NCI-H524 treated with DMSO at 0.1 percent for 48 hours (cell line): Measurements from ENCODE around the gene PLCG1.
A peak's percentile ranks its signal among the peaks of the same experiment; 100 is the strongest.
"Not testable (repeated sequence)": the region's sequence is repeated elsewhere in the genome, so short reads cannot be mapped to it uniquely, and the experiment has no call there.

ENCODE experiments used
- DNase-seq: peaks from one replicate; lab custom pipeline; 2025; lab: John Stamatoyannopoulos, UW

The PLCG1 gene

DNA sequence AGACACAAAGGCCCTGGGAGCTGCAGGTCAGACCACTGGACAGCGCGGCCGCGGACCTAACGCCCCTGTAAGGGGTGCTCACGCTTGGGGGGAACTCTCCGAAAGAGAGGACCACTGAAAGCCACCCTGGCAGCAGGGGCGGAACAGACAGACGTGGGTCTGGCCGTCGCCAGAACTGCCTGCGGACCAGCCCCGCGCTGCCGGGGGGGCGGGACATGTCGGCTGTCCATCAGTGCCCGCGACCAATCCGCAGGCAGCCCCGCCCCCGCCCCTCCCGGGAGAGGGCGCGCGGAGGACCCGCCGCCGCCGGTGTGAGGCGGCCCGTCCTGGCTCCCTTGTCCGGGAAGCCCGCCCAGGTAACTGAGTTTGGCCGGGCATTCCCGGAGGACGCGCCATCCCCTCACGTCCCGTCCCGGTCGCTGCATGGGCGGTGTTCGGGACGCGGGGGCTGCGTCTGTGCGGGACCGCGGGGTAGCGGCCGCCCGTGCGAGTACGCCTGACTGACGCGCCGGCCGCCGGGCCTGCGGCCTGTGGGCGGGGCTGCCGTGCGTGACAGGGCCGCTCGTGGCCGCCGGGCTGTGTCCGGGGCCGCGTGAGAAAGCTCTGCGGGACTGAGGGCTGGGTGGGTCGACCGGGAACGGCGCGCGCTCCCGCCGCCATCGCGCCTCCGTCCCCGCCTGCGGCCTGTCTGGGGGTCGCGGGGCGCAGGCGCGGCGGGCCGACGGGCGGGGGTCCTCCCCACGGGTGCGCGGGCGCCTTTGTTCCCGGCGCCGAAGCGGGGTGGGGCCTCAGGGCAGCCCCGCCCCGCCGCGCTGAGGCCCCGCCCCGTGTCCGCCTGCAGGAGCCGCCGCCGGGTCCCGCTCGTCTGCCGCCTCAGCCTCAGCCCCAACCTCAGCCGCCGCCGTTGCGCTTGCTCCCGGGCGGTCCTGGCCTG lies at the start of gene PLCG1:
Gene PLCG1 (plus strand): TSS at position 864 of the 934 bp plus-strand sequence. CDS start 99 bp downstream, outside the sequence.
- DNase-seq: peak; percentile 32

DNA sequence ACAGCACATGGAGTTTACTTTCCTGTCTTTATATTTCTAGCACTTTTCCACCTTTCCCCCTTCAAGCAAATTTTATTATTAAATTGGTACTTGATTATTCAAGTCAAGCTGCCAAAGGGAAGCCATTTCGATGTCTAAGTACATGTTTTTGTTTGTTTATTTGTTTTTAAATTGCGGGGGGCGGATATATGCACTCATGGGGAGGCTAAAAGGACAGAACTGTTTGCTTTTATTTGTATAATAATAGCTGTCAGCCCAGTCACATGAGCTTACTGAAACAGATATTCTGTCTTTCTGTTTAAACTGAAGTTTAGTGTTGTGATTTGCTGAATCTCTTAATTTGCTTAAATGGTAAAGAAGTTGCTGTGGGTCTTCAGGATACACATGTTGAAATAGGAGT lies 49.6 kb upstream of the PLCG1 start:
- DNase-seq: no peak

DNA sequence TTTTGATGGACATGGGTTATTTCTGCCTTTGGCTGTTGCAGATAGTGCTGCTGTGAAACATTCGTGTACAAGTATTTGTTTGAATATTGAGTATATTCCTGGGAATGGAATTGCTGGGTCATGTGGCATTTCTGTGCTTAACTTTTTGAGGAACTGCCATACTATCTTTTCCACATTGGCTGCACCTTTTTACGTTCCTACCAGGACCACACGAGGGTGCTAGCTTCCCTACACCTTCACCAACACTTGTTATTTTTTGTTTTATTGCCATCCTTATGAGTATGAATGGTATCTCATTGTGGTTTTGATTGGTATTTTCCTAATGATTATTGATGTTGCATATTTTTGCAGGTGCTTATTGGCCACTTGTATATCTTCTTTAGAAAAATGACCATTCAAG lies 47.8 kb upstream of the PLCG1 start:
- no peak for DNase-seq

- no peak for DNase-seq
Observed at GRCh38 chr20:41091927-41092326, 45.4 kb upstream of the PLCG1 start.

DNA sequence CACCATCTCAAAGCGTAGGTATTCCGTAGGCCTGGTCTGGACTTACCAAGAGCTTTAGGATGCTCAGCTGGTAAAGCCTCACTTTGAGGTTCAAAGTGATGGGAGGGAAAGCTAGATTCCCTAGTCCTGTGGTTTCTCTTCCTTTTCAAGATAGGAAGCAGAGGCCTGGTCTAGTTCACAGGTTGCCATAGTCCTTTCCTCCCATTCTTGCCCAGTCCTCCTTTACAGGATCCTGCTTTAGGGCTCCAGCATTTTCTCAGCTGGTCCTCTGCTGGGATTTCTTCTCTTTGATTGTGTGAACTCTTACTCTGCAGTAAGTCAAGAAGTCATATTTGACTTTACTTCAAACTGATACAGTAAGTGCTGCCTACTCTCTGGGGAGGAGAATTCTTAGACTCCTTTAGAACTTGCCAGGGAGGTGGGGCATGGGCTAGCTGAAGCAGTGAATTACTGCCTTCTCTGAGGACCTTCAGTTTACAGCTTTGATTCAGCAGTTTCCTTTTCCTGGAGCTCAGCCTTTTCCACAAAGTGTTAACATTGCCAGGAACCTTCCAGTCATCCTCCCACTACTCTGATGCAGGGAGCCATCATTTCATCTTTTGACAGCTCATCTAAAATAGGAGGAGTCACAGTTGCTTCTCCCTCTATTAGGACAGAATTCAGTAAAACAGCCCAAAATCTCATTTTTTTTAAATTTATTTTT lies 42.8 kb upstream of the PLCG1 start:
- DNase-seq: no peak

DNA sequence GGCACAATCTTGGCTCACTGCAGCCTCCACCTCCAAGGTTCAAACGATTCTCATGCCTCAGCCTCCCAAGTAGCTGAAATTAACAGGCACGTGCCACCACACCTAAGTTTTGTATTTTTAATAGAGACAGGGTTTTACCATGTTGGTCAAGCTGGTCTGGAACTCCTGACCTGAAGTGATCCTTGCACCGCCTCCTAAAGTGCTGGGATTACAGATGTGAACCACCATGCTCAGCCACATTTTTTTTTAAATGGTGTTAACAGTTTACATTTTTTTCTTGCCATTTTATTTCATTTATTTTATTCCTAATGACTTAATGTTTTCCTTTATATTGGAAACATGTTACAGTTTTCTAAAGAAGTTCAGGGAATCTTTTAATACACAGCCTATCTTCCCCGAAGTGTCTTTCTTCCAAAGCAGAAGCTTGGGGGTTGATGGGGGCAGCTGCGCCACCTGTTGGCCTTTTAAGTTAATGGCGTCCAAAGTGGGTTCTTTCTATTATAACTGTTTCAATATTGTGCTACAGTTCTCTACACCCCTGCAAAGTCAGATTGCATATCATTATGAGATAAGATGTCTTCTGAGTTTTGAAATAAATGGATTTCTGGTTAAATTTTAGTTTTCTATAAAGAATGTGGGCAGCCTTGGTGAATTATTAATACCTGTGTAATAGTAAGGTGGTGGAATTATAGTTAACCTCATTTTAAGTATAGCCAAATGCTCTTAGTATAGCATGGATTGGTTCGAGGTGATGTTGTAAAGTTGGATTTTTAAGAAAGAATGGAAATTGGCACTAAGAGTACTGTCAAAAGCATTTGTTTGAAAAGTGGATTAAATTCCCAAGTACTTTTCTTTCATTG lies 42.0 kb upstream of the PLCG1 start:
- no peak for DNase-seq

DNA sequence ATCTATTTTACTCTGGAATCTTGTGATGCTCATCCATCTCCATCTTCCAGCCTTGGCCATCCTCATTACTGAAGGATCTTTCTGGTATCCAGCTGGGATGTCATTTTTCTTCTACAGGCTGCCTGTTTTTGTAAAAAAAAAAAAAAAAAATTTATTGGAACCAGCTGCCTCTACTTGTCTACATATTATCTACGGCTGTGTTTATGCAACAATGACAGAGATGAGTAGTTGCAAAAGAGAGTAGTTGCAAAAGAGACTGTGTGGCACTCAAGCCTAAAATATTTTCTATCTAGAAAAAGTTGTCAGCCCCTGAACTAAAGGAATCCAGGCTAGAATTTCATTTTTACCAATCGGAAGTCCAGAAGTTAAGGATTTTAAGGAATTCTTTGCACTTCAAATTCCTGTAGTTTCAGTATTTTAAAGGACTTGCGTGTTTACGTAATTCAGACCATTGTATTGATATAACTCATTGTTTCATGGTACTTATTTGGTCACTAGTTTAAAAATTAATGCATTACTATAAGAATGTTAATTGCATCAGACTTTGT lies 38.6 kb upstream of the PLCG1 start:
- no peak for DNase-seq

DNA sequence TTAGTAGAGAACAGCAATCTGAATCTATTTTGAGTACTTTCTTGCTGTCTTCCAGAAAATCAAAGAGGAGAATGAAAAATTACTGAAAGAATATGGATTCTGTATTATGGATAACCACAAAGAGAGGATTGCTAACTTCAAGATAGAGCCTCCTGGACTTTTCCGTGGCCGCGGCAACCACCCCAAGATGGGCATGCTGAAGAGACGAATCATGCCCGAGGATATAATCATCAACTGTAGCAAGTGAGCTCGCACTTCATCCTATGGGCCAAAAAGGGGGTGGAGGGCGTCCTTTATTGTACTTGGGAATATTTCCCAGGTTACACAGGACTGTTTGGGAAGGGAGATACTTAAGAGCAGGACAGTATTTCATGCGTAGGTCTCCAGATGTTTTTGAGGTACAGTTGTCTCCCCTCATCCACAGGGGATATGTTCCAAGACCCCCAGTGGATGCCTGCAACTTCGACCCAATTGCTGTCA lies 37.3 kb upstream of the PLCG1 start:
- no peak for DNase-seq

- DNase-seq: no peak
Observed at GRCh38 chr20:41101660-41102059, 35.7 kb upstream of the PLCG1 start.

DNA sequence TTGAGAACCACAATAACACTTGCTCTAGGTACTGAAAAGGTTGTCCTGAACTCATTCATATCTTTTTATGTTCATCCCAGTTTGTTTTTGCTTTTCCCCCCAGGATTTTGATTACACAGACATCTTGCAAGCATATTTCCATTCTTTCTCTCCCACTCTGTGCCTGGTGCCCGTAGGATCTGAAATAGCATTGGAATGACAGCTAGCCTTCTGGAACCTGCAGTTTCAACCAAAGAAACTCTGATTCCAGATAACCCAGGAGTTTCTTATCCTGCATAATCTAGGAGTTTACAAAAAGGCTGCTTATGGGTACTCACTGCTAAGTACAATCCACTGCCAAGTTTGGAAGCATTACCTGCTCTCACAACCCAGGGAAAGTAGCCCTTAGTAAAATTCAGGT lies 28.8 kb upstream of the PLCG1 start:
- no peak for DNase-seq

DNA sequence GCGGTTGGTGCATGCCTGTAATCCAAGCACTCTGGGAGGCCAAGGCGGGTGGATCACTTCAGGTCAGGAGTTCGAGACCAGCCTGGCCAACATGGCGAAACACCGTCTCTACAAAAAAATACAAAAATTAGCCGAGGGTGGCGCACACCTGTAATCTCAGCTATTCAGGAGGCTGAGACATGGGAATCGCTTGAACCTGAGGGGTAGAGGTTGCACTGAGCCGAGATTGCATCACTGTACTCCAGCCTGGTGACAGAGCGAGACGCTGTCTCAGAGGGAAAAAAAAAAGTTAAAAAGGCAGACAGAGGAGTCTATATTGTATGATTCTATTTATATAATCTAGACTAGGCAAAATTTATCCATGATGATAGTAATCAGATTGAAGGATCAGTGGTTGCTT lies 27.3 kb upstream of the PLCG1 start:
- no peak for DNase-seq

DNA sequence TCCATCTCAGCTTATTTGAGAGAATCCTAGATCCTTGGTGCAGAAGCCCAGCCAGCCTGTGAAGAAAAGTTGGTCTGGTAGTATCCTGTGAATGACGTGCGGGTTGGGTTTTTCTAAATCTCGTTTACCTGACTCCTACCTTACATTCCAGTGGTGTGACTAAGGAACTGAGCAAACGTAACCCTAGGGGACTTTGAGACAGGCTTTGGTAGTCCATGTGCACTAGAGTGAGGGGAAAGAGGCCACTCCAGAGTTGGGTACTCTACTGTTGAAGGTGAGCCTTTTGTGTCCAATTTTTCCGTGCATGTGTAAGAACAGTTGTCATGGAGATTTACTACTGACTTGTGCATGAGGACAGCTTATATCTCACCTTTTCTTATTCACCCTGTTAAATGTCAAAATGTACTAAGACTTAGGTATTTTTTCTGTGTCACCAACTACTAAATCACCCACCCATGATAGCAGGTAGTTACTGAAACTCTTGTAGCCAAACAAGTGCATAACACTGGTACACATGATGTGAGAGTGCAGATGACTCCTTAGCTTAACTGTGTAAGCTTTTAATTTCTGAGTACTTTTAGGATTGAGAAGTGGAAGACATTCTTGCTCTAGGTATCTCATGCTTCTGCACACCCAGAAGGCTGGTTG lies 26.3 kb upstream of the PLCG1 start:
- no peak for DNase-seq

GRCh38 chr20:41111578-41111951 lies 25.8 kb upstream of the PLCG1 start:
- DNase-seq: no peak

DNA sequence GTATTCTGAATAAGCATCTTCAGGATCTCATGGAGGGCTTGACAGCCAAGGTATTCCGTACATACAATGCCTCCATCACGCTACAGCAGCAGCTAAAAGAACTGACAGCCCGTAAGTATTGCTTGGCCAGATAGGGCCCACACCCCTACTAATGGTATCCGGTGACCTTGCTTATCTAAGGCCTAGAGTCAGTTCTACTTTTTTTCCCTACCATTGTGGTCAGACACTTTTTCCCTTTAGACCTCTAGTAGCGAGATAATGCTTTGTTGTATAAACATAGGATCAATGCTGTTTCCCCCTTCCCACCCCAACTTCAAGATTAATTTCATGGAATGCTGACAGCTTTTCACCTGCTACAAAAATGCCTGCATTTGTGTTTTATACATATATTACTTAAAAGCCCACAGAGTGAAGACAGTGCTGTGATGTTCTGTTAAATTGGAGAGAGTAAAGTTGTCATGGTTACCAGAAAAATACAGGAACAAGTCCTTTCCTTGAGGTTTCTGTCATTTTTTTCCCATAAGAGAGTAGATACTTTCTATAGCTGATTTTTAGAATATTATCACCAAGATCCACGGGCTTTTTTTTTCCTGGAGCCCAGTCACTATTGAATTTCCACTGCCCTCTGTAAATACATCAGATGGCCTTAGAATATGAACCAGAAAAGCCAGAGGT lies 20.9 kb upstream of the PLCG1 start:
- no peak for DNase-seq

DNA sequence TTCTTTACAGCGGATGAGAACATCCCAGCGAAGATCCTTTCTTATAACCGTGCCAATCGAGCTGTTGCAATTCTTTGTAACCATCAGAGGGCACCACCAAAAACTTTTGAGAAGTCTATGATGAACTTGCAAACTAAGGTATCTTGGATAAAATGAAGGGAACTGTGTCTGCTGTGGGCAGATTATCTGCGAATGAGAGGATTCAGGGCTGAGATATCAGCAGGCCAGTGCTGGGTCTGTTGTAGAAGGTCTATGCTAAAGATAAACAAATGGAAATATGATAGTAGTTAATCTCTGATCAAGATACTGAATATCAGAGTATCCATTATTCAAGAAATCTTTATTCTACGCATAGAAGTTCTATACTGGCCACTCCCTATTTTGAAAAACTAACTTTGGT lies 19.2 kb upstream of the PLCG1 start:
- not testable (repeated sequence) for DNase-seq

DNA sequence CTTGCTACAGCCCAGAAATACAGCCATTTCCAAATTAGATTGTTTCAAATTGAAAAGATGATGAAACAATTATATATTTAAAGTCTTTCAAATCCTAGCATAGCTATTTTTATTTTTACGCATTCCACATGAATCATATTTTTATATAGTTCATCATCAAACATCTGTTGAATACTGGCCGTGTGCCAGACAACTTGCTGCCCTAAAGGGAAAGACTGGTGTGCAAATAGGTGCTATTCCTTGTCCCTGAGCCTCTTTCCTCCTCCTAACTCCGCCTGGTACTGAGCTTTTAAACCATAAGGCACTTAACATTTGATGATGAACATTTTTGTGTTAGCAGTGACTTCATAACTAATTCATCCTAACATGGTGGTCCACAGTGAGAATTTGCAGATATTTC lies 18.7 kb upstream of the PLCG1 start:
- no peak for DNase-seq

DNA sequence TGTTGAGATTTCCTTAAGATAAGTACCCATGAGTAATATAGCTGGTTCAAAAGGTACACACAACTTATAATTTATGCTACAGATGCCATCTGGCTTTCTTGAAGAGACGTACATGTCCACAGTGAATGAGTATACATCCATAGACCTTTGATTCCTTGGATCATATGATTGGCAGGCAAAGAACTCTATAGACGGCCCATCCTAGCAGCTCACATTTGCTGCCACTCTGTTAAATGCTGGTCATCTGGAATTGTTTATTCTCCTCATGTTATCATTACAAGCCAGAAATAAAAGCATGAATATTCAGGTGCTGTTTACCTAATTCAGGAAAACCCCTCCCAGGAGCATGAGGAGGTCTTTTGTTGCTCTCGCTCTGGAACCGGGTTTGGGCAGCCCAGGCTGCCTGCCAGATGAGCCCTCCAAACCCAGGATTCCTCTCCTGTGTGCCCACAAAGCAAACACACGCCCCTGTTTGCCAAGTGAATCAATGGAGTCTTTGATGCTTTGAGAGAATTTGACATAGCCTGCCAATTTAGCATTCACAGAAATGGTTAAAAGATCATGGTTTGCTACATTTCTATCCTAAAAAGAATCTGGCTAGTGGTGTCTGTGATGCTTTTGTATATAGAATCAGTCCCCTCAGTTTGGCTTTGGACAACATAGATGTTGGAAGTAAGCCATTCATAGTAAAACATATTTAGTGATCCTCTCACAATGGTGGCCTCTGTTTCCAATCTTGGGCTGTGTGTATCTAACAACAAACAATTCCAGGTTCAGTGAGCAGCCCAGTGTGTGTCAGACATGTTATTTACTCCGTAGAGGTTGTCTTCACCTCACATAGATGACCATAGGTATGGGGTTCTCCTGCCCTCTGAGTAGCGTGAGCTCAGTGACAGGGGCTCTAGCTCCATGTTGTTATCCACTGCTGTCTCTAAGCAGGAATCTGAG lies 17.5 kb upstream of the PLCG1 start:
- DNase-seq: no peak

DNA sequence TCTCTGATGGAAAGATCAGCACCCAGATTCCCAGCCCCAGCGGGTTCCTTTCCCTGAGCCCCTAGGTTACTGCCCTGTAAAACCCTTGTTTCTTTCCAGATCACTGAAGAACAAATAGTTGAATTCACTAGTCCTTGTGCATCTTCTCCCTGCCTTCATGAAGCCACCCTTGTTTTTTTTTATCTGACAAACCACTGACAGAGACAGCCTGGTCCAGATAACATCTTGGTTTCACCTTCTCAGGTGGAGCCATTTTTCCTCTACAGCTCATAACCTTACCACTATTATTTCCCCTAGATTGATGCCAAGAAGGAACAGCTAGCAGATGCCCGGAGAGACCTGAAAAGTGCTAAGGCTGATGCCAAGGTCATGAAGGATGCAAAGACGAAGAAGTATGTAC lies 15.9 kb upstream of the PLCG1 start:
- DNase-seq: no peak

DNA sequence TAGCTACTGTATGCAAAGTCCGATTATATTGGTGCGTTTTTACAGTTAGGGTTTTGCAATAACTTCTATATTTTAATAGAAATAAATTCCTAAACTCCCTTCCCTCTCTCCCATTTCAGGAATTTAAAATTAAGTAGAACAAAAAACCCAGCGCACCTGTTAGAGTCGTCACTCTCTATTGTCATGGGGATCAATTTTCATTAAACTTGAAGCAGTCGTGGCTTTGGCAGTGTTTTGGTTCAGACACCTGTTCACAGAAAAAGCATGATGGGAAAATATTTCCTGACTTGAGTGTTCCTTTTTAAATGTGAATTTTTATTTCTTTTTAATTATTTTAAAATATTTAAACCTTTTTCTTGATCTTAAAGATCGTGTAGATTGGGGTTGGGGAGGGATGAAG lies 13.7 kb upstream of the PLCG1 start:
- no peak for DNase-seq
